ENCODE measurements around the gene TRMT112.
A peak's percentile ranks its signal among the peaks of the same experiment; 100 is the strongest.
"Not testable (repeated sequence)": the region's sequence is repeated elsewhere in the genome, so short reads cannot be mapped to it uniquely, and the experiment has no call there.

TRMT112 gene

DNA sequence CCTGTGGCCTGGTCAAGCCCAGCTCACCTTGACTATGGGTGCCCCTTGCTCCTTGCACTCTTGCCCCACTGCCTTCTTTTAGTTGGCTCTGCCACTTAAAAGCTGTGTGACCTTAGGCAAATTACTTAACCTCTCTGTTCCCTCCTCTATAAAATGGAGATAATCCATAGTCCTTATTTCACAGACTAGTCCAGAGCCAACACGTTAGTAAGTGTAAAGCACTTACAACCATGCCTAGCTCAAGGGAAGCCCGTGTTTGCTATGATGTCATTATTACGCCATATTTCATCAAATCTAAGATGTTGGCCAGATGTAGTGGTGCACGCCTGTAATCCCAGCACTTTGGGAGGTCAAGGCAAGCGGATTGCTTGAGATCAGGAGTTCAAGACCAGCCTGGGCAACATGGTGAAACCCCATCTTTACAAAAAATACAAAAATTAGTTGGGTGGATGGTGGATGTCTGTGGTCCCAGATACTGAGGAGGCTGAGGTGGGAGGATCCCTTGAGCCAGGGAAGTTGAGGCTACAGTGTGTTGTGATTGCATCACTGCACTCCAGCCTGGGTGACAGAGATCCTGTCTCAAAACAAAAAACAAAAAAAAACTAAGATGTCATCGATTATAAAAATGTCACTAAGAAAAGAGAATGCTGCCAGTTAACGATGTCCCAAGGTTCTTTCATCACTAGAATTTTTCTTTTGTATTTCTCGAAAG, 20.3 kb upstream of the TRMT112 start:
- DNase-seq (ENCODE audit: insufficient read length, low spot score) (no peak), FAIRE-seq (no peak)
- TF ChIP-seq SPI1 (IDR thresholded peaks at IDR 0.05; ENCODE audit: low read depth, low read length) (no peak), POU2F2 (IDR thresholded peaks at IDR 0.05; ENCODE audit: low read depth, low read length) (no peak), POLR2AphosphoS5 (IDR thresholded peaks at IDR 0.05; ENCODE audit: low read depth, low read length) (no peak), POLR2A (IDR thresholded peaks at IDR 0.05; ENCODE audit: low read depth, low read length) (no peak), TAF1 (IDR thresholded peaks at IDR 0.05; ENCODE audit: low read depth, low read length) (no peak), PAX5 (IDR thresholded peaks at IDR 0.05; ENCODE audit: insufficient read depth, low read length, severe bottlenecking) (no peak)

DNA sequence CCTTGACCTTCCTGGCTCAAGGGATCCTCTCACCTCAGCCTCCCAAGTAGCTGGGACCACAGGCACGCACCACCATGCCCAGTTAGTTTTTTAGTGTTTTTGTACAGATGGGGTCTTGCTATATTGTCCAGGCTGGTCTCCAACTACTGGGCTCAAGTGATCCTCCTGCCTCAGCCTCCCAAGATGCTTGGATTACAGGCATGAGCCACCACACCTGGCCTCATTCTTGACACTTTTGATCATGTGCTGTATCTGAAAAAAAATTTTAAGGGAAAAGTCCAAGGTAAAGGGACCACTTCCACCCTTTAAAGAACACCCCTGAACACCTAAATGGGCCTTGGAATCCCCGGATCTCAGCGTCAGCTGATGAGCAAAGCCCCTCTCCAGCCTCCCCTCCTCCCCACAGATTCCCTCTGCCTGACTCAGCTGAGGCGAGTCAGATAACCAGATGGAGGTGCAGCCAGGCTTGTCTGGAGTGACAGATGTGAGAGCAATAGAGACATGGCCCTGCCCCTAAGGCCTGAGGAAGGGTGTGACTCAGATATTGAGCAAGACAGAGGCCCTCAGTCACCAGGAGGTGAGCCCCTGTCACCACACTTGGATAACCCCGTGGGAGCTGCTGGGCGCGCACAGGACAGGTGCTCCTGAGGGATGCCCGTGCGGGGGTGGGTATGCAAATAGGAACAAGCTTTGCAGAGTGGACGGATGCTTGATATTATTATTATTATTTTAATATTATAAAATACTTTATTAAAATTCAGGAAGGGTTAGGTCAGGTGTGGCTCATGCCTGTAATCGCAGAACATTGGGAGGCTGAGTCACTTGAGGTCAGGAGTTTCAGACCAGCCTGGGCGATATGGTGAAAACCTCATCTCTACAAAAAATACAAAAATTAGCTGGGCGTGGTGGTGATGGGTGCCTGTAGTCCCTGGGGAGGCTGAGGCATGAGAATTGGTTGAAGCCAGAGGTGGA, 17.7 kb upstream of the TRMT112 start:
- TF ChIP-seq POU2F2 (IDR thresholded peaks at IDR 0.05; ENCODE audit: low read depth, low read length), result peak; percentile 94
- TF ChIP-seq PAX5 (IDR thresholded peaks at IDR 0.05; ENCODE audit: insufficient read depth, low read length, severe bottlenecking), result peak; percentile 90
- TF ChIP-seq SPI1 (IDR thresholded peaks at IDR 0.05; ENCODE audit: low read depth, low read length), result no peak
- TF ChIP-seq POLR2AphosphoS5 (IDR thresholded peaks at IDR 0.05; ENCODE audit: low read depth, low read length), result no peak
- TF ChIP-seq POLR2A (IDR thresholded peaks at IDR 0.05; ENCODE audit: low read depth, low read length), result no peak
- DNase-seq (ENCODE audit: insufficient read length, low spot score) (peak; percentile 90), FAIRE-seq (peak; percentile 88)

DNA sequence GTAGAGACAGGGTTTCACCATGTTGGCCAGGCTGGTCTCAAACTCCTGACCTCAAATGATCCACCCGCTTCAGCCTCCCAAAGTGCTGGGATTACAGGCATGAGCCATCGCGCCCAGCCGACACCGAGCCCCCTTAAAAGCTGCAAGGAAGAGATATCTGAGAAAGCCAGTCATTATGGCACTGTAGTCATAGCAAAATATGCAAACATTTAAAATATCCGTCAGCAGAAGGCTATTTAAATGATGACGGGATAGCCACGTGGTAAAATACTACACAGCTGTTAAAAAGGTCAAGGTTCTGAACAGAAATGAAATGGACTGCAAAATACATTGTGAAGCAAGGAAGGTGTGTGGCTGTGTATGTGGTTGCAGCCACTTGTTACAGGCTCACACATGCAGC, 16.2 kb upstream of the TRMT112 start:
- FAIRE-seq, result no peak
- TF ChIP-seq POLR2A (IDR thresholded peaks at IDR 0.05; ENCODE audit: low read depth, low read length), result no peak
- no peak for TF ChIP-seq PAX5 (IDR thresholded peaks at IDR 0.05; ENCODE audit: insufficient read depth, low read length, severe bottlenecking)
- TF ChIP-seq TAF1 (IDR thresholded peaks at IDR 0.05; ENCODE audit: low read depth, low read length), result no peak
- no peak for TF ChIP-seq POU2F2 (IDR thresholded peaks at IDR 0.05; ENCODE audit: low read depth, low read length)
- TF ChIP-seq POLR2AphosphoS5 (IDR thresholded peaks at IDR 0.05; ENCODE audit: low read depth, low read length), result no peak
- no peak for TF ChIP-seq SPI1 (IDR thresholded peaks at IDR 0.05; ENCODE audit: low read depth, low read length)
- DNase-seq (ENCODE audit: insufficient read length, low spot score), result no peak

DNA sequence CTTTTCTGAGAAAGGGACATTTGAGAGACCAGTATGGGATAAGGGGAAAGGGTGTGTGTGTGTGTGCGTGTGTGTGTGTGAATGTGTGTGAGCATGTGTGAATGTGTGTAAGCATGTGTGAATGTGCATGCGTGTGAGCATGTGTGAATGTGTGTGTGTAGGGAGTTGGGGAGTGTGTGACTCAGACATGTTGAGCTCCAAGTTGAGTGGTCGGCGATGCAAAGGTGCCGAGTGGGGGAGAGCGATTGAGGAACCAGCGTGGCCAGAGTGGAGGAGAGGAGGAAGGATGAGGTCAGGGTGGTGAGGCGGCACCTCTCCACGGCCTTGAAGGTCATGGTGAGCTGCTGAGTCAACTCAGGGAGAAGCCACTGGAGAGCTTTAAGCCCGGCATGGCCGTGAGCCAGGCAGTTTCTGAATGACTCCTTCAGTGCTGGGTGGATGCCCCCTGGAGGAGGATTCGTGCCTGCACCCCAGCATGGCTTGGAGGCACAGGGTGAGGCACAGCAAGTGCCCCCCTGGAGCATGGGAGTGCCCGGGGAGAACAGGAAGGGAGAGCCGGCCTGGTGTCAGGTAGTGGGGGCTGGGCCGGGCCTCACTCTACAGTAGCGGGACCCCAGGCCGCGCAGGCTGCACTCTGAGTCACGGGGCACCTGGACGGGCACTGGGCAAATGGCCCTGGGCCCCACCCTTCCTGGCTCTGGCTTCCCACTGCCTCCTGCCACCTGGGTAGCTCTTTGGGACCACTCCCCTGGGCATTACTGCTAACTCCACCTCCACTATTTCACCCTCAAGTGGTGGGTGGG, 14.4 kb upstream of the TRMT112 start:
- no peak for TF ChIP-seq POLR2A (IDR thresholded peaks at IDR 0.05; ENCODE audit: low read depth, low read length)
- peak; percentile 63 for TF ChIP-seq PAX5 (IDR thresholded peaks at IDR 0.05; ENCODE audit: insufficient read depth, low read length, severe bottlenecking)
- FAIRE-seq (peak; percentile 94), DNase-seq (ENCODE audit: insufficient read length, low spot score) (peak; percentile 78)

DNA sequence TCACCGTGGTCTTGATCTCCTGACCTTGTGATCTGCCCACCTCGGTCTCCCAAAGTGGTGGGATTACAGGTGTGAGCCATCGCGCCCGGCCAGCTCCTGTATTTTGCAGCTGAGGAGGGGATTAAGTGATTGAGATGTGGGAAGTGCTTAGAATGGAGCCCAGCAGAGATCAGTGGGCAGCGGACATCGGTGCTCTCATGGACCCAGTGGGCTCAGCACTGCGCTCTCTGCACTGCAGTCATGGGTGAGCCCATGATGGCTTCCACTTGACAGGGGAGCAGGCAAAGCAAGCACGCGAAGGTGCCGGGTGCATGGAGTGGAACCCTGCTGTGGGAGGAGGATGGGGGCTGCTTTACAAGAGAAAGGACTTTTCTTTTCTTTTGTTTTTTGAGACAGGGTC, 13.5 kb upstream of the TRMT112 start:
- no peak for FAIRE-seq
- TF ChIP-seq POLR2AphosphoS5 (IDR thresholded peaks at IDR 0.05; ENCODE audit: low read depth, low read length) (no peak), TAF1 (IDR thresholded peaks at IDR 0.05; ENCODE audit: low read depth, low read length) (no peak), POU2F2 (IDR thresholded peaks at IDR 0.05; ENCODE audit: low read depth, low read length) (no peak), POLR2A (IDR thresholded peaks at IDR 0.05; ENCODE audit: low read depth, low read length) (no peak), SPI1 (IDR thresholded peaks at IDR 0.05; ENCODE audit: low read depth, low read length) (no peak), PAX5 (IDR thresholded peaks at IDR 0.05; ENCODE audit: insufficient read depth, low read length, severe bottlenecking) (no peak)
- DNase-seq (ENCODE audit: insufficient read length, low spot score), result no peak

DNA sequence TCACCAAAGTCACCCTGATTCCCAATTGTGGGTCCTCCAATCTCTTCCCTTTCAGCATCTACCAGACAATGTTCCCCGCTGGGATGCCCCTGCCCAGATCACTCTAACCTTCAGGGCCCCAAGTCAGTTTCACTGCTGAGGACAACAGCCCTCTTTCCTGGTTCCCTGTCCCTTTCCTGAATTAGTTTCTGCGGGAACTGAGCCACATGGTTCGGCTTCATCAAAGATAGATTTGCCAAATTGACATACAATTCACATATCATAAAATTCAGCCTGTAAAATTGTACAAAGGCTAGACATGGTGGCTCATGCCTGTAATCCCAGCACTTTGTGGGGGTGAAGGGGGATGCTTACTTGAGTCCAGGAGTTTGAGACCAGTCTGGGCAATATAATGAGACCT, 10.6 kb upstream of the TRMT112 start:
- DNase-seq (ENCODE audit: insufficient read length, low spot score), result no peak
- no peak for TF ChIP-seq SPI1 (IDR thresholded peaks at IDR 0.05; ENCODE audit: low read depth, low read length)
- TF ChIP-seq PAX5 (IDR thresholded peaks at IDR 0.05; ENCODE audit: insufficient read depth, low read length, severe bottlenecking), result no peak
- TF ChIP-seq POLR2AphosphoS5 (IDR thresholded peaks at IDR 0.05; ENCODE audit: low read depth, low read length), result no peak
- no peak for TF ChIP-seq TAF1 (IDR thresholded peaks at IDR 0.05; ENCODE audit: low read depth, low read length)
- TF ChIP-seq POLR2A (IDR thresholded peaks at IDR 0.05; ENCODE audit: low read depth, low read length), result no peak
- TF ChIP-seq POU2F2 (IDR thresholded peaks at IDR 0.05; ENCODE audit: low read depth, low read length), result no peak

DNA sequence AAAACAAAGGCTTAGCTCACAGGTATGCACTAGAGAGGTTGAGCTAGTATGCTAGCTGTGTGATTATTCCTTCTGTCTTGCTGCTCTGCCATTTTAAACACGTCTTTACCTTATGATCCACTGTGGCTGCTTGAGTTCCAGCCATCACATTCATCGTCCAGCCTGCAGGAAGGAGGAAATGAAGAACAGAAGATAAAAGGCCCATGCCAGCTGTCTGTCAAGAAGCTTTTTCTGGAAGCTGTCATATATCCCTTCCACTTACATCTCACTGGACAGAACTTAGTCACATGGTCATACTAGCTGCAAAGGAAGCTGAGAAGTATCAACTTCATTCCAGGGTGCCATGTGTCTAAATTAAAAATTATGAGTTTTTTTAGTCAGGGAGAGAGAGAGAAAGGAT, 10.0 kb upstream of the TRMT112 start:
- TF ChIP-seq SPI1 (IDR thresholded peaks at IDR 0.05; ENCODE audit: low read depth, low read length) (no peak), POU2F2 (IDR thresholded peaks at IDR 0.05; ENCODE audit: low read depth, low read length) (no peak), POLR2AphosphoS5 (IDR thresholded peaks at IDR 0.05; ENCODE audit: low read depth, low read length) (no peak), TAF1 (IDR thresholded peaks at IDR 0.05; ENCODE audit: low read depth, low read length) (no peak), PAX5 (IDR thresholded peaks at IDR 0.05; ENCODE audit: insufficient read depth, low read length, severe bottlenecking) (no peak), POLR2A (IDR thresholded peaks at IDR 0.05; ENCODE audit: low read depth, low read length) (no peak)
- FAIRE-seq (no peak), DNase-seq (ENCODE audit: insufficient read length, low spot score) (no peak)

More for the DNA sequence above, 10.6 kb upstream of the TRMT112 start:
- FAIRE-seq, result no peak

DNA sequence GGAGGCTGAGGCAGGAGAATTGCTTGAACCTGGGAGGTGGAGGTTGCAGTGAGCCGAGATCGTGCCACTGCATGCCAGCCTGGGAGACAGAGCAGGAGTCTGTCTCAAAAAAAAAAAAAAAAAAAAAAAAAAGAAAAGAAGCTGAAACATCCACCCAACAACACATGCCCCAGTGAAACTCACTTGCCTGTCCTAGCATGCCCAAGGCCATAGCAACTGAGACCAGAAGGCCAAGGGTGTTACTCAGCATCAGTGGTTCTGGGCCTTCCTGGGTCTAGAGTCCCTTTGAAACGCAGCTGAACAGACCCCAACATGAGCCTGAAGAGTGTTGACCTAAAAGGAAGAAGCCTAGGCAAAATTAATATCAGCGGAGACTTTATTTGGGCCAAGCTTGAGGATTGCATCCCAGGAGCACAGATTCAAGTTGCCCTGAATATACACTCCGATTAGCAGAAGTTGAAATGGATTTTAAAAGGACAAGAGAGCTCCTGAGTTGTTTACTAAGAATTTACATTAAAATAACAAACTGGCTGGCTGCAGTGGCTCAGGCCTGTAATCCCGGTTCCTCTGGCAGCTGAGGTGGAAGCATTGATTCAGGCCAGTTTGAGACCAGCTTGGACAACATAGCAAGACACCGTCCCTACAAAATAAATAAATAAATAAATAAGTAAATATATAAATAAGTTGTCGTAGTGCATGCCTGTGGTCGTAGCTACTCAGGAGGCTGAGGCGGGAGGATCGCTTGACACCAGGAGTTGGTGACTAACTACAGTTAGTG, 7.5 kb upstream of the TRMT112 start:
- DNase-seq (ENCODE audit: insufficient read length, low spot score), result no peak
- no peak for TF ChIP-seq POLR2AphosphoS5 (IDR thresholded peaks at IDR 0.05; ENCODE audit: low read depth, low read length)
- TF ChIP-seq TAF1 (IDR thresholded peaks at IDR 0.05; ENCODE audit: low read depth, low read length), result no peak
- no peak for TF ChIP-seq SPI1 (IDR thresholded peaks at IDR 0.05; ENCODE audit: low read depth, low read length)
- no peak for TF ChIP-seq POU2F2 (IDR thresholded peaks at IDR 0.05; ENCODE audit: low read depth, low read length)
- no peak for TF ChIP-seq POLR2A (IDR thresholded peaks at IDR 0.05; ENCODE audit: low read depth, low read length)
- TF ChIP-seq PAX5 (IDR thresholded peaks at IDR 0.05; ENCODE audit: insufficient read depth, low read length, severe bottlenecking), result no peak
- no peak for FAIRE-seq

DNA sequence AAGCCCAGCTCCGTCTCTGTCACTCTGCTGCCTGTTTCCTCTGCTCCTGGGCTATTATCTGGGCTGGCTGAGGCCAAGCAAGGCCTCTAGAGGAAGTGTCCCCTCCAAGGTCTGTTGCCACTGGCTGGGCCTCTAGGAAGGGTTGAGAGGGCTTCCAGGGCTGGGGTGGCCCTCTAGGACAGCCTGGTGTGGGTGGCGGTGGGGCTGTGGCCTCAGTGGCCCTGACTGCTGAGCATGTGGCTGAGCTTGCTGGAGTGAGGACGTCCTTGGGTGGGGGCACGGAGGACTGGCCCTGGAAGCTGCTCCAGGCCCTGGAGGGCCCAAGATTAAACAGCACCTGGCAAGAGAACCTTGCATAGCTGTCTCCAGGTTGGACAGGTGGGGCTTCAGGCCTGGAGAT, 6.6 kb upstream of the TRMT112 start:
- not testable (repeated sequence) for DNase-seq (ENCODE audit: insufficient read length, low spot score); FAIRE-seq
